Measurements from ENCODE around the gene CCNG2.
"Not testable (repeated sequence)": the region's sequence is repeated elsewhere in the genome, so short reads cannot be mapped to it uniquely, and the experiment has no call there.

CCNG2 gene, protein sequence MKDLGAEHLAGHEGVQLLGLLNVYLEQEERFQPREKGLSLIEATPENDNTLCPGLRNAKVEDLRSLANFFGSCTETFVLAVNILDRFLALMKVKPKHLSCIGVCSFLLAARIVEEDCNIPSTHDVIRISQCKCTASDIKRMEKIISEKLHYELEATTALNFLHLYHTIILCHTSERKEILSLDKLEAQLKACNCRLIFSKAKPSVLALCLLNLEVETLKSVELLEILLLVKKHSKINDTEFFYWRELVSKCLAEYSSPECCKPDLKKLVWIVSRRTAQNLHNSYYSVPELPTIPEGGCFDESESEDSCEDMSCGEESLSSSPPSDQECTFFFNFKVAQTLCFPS

DNA sequence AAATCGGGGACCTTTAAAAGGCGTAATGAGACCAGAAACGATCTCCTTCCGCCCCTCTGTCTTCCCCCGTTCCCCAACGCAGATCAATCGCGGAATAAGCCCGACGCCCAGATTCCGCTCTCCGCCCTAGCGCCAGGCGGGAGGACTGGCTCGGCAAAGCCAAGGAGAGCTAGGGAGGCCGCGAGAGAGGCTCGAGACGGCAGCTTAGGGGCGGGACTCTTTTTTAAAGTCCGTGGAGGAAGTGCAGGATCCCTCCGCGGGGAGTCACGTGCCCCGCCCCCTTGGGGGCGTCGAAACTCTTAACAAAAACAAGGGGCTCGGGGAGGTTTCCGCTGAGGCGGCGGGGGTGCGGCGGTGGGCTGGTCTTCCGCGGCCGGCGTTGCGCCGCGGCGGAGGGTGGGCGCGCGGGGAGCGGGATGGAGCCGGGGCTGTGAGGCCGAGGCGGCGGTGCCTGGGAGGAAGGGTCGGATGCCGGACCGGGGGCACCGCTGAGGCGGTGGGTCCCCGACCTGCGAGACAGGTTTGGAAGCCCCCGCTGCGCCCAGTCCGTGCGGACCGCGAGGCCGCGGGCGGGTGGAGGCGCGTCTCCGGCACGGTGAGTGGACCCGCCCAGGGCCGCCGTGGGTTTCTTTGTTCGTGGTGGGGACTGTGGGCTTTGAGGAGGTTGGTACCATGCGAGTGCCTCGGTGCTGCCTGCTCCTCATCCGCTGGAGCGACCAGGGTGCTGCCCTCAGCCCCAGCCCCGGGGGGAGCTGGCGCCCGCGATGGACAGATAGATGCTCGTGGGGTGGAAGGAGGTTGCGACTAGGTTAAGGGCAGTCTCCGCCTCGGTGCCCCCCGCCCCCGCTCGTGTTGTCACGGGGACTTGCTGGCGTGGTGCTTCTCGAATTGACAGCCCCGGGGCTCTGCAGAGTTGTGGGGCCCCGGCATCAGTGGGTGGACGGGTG is at the start of gene CCNG2:
TSS of gene CCNG2 (plus strand) at position 296 of the 947 bp plus-strand sequence. CDS start 1,326 bp downstream, outside the sequence.
- DNase-seq (ENCODE audit: low read depth), result peak; percentile 63

DNA sequence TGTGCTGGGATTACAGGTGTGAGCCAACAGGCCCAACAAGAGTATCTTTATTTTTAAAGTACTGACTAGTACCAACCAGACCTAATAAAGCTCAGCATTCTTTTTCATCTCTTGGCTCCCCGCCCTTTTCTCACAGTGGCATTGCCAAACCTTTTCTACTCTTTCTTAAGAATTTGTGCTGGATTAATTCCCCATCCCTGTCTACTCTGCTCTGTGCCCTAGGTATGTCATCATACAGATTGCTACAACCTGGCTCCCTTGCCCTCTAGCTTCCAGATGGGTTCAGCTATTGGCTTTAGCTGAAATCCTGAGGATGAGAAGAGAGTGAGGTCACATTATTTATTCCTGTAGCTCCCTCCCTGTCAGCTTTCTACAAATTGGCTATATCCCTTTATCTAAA is 46.3 kb upstream of the CCNG2 start:
- DNase-seq (ENCODE audit: low read depth), result no peak

DNA sequence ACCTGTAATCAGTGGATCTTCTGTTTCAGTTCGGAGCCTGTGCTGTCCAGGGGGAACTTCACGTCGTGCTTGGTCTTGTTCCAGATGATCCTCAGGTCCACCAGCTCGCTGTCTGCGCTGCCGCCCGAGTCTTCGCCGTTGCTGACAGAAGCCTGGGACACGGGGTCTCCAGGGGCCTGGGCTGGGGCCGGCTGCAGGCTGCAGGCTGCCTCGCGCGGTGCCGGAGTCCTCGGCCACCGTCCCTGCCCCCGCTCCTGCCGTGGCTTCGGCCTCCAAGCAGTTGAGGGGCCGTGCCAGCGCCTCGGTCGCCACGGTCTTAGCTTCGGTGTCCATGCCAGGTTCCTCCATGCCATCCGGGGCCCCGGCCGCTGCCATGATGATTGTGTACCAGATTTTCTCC is 43.9 kb upstream of the CCNG2 start:
- no peak for DNase-seq (ENCODE audit: low read depth)

DNA sequence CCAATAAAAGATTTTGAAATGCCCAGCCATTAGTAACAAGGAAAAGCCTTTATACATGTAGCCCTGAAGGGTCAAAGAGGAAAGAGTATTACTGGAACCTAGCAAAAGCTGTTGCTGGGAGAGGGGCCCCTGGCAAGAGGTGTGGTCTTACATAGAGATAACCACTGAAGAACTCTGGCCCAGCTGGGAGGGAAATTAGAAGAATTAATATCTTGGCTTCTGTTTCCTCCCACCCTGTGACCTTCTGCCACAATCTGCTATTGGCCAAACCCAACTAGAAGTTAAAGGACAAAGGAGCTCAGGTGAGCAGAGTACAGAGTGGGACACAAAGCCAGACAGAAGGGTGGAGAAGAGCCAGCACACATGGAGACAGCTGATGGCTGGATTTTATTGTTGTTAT is 39.3 kb upstream of the CCNG2 start:
- no peak for DNase-seq (ENCODE audit: low read depth)

DNA sequence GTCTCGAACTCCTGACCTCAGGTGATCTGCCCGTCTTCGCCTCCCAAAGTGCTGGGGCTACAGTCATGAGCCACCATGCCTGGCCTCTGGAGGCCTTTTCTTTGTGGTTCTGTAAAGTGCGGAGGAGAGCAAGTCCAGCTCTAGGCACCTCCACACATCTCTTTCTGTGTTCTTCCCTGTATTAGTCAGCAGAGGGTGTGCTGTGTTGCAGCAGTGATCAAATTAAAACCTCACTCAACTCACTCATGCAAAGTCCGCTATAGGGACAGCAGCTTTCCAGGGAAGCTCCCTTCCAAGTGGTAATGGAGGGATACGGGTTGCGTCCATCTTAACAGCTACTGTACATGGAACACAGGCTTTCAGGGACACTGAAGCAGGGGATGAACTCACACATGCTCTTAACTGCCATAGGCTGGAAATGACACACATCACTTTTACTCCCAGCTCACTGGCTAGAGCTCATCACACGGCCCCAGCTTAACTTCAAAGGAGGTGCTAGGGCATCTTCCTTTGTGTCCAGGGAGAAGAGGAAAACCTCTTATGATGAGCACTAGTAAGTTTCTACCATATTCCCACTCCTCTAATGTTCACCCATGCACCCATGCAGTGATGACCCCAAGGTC is 36.0 kb upstream of the CCNG2 start:
- DNase-seq (ENCODE audit: low read depth), result no peak

DNA sequence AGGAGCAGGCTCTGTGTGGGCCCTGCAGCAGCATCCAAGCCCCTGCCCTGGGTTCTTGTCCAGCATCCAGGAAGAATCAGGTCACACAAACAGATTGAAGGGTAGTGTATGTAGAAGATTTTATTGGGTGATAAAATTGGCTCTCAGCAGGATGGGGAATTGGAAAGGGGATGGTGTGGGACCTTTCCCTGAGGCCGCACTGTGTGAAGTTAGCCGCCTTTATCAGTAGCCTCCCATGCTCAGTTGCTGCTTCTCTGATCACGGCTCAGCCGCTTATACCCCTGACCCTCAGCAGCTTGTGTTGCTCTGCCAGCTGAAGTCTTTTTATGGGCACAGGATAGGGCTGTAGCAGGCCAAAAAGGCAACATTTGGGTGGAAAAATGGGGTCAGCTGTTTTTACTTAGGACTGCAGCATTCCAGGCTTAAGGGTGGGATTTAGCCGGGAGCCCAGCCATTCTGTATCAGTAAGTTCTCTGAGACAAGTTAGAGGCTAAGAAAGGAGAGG is 35.2 kb upstream of the CCNG2 start:
- DNase-seq (ENCODE audit: low read depth), result no peak

DNA sequence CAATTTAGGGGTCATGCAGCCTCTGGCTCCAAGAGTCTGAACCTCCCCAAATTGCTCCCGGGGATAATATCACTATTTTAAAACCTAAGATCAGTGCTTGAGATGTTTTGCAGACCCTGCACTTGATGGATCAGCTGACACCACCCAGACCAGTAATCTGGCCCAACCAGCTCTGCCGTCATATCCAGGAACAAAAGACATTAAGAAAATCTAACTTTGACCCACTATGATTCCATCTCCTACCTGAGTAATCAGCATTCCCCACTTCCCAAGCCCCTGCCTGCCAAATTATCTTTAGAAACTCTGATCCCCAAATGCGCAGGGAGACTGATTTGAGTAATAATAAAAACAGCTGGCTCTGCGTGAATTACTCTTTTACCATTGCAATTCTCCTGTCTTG is 34.4 kb upstream of the CCNG2 start:
- no peak for DNase-seq (ENCODE audit: low read depth)

DNA sequence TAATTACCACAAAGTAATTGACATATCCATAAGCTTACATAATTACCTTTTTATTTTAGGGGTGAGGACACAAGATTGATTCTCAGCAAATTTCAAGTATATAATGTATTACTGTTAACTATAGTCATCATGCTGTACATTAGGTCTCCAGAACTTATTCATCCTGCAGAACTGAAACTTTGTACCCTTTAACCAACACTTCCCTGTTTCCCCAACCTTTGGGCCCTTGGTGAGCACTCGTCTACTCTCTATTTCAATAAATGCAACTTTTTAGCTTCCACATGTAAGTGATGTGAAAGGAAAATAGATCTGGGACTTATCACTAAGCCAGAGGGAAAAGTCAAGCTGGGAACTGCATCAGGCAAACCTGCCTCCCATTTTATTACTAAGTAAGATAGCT is 33.6 kb upstream of the CCNG2 start:
- DNase-seq (ENCODE audit: low read depth), result no peak

DNA sequence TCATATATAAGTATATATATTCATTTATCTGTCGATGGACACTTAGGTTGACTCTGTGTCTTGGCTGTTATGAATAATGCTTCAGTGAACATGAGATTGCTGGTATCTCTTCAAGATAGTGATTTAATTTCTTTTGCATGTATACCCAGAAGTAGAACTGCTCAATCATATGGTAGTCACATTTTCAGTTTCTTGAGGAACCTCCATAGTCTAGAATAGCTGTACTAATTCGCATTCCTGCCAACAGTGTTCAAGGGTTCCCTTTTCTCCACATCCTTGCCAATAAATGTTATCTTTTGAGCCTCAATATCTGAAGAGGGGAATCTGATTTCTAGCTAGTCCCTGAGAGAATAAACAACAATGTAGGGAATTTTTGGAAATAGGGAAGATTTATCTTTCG is 32.4 kb upstream of the CCNG2 start:
- DNase-seq (ENCODE audit: low read depth), result no peak

DNA sequence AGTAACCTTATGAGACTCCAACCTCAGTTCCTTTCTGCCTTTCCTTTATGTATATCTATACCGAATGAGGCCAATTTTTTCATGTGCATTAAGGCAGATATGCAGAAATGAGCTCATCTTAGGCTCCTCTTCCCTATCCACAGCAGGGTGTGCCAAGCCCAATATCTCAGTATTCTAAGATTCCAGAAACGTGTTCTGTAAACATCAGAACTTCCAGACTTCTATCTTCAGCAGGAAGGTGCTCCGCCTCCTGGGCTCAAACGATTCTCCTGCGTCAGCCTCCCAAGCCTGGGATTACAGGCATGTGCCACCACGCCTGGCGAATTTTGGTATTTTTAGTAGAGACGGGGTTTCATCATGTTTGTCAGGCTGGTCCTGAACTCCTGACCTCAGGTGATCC is 31.0 kb upstream of the CCNG2 start:
- no peak for DNase-seq (ENCODE audit: low read depth)

DNA sequence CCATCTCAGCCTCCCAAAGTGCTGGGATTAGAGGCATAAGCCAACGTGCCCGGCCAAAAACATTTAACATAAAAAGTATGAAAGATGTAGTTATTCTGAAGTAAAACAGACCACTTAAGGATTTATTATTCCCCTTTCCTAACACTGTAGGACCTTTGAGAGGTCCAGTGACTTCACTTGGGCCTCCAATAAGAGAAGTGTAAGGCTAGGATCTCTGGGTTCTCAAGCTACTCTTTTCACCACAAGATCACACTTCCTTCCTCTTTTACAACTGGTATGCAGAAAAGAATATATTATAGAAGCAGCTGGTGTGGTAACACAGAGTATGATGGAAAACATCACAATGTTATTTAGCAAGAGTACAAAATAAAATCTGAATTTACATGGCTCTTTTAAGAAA is 30.2 kb upstream of the CCNG2 start:
- DNase-seq (ENCODE audit: low read depth), result no peak

DNA sequence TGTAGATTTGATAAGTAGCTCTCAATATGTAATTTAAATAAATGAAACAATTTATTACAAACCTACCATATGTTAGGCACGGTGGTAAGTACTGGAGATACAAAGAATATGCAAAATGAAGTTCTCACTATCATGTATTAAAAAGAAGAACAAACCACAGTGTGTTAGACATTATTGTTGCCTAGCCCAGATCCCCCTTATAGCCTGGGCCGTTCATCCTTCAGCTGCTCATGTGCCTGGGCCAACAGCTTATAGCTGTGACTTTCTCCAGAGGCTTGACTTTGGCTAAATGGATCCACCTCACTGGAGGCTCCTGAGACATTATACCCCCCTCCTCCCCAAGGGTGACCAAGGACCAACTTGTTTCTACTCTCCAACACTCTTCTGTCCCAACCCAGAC is 29.8 kb upstream of the CCNG2 start:
- DNase-seq (ENCODE audit: low read depth), result no peak

DNA sequence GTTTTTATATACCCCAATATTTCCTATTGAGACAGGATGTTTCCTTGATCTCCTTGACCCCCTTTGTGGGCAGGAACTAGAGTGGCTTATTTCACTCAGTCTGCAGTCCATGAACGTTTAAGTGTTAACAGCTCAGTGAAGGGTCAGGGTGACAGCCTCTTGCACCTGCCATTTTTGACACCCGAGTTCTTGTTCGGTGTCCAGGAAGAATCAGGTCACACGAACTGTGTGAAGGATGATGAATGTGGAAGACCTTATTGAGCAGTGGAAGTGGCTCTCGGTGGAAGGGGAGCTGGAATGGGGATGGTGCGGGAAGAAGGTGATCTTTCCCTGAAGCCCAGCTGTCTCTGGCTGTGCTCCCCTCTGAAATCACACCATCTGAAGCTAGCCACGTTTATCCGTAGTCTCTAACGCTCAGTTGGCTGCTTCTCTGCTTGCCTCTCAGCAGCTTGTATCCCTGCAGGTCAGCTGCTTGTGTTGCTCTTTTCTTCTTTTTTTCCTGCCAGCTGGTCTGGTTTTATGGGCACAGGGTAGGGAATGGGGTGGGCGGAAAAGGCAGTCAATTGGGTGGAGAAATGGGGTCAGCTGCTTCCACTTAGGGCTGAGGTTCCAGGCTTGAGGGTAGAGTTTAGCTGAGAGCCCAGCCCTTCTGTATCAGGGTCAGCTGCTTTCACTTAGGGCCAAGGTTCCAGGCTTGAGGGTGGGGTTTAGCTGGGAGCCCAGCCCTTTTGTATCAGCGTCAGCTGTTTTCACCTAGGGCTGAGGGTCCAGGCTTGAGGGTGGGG is 29.0 kb upstream of the CCNG2 start:
- no peak for DNase-seq (ENCODE audit: low read depth)

DNA sequence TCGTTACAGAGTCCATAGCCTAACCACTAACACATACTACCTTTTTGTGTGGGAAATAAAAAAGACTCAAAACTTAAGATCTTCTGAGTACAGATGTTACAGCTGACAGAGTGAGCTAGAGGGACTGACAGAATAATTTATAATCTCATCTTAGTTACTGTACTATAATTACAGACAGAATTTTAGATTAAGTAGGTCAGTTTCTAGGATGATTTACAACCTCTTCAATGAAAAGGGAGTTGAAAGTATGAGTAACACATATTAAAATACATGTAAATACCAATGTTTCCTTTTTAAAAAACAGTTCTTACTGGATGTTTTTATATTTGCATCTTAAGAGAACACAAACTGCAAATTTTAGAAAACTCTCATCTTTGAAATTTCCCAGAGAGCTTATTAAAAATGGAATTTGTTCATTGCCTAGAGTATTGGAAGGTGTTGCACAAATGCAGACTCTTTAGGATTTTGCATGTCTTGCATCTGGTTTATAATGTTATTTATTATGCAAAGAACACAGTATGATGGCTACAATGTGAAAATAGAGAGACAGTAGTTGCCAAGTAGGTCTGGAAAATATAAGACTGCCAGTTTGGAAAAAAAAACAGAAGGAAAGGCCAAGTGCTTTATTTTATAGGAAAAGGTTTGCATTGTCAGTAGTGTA is 24.2 kb upstream of the CCNG2 start:
- no peak for DNase-seq (ENCODE audit: low read depth)

DNA sequence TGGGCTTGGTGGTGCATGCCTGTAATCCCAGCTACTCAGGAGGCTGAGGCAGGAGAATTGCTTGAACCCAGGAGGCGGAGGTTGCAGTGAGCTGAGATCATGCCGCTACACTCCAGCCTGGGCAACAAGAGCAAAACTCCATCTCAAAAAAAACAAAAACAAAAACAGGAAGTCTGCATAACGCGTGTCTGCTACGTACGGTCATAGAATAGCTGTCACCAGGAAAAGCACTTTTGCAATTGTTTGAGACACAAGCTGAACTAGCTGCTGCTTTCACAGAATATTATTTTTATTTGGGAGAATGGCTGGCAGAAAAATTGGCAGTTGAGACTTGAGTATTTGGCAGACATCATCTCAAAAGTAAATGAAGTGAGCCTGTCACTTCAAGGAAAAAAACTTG is 19.6 kb upstream of the CCNG2 start:
- not testable (repeated sequence) for DNase-seq (ENCODE audit: low read depth)

DNA sequence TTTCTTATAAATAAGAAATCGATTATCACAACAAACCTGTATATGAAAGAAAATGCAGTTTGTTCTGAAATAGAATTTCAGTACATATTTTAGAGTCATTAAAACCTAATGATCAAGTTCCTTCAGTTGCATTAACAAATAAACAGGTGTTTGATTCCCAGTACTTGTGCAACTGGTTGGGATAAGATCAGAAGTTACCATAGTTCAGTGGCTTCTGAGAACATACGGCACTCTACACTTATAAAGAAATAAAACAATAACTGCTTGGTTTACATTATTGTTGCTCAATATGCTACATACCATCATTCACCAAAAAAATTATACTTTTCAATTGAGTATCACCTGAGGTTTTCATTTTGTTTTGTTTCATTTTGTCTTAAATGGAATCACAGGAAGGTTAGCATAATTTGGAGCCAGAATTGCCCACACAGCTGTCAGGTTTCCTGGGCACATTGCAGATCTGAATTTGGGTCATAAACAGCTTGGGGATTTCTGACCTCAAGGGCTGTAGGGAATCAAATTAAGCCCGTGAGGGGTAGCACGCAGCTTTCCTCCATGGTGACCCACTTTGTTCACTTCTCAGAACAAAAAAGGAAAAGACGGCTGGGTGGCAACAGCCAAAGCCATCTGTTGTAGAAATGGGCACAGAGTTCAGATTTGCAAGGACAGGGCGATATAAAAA is 14.9 kb upstream of the CCNG2 start:
- DNase-seq (ENCODE audit: low read depth), result no peak

DNA sequence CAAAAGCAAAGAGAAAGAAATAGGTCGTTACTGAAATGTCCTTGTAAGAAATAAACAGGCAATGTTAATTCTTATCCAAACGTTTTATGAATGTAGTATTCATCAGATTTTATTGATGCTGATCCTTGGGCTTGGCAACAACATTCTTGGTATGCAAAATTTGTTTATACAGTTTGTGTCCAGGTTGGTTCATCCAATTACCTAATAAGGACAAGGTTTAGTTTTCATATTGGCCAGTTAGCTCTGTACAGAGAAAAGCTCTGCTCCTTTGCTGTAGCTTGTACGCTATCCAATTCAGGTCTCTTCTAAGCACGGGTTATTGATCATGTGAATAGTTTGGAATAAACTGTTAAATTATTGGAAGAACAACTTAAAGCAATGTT is 14.4 kb upstream of the CCNG2 start:
- DNase-seq (ENCODE audit: low read depth), result no peak

DNA sequence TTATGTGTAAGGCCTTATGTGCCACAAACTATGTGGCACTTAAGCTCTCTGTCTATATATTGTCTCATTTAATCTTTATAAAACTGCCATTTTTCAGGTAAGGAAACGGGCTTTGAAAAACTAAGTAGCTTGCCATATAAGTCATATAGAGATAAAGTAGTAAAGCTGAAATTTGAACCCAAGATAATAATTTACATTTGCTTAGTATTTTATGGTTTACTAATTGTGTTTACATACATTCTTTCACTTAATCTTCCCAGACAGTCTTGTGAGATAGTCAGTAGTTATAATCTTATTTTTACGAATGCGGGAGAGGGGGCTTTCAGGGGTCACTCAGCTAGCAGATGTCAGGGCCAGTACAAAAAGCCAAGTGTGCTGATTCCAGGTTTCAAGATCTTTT is 13.9 kb upstream of the CCNG2 start:
- DNase-seq (ENCODE audit: low read depth), result no peak

DNA sequence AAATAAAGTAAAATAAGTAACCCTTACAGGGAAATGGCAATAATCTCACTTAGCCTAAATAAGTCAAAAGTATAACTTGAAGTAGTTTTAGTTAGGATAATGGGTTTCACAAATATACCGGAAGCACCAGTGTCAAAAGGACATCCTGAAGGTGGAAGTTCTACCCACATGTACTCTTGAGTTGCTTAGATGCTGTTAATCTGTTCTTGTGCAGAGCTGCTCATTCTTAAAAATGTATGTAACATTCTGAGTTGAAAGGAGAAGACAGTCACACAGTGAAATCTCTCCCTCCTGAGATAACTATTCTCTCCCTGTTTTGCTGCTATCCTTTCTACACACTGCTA is 11.2 kb upstream of the CCNG2 start:
- no peak for DNase-seq (ENCODE audit: low read depth)

DNA sequence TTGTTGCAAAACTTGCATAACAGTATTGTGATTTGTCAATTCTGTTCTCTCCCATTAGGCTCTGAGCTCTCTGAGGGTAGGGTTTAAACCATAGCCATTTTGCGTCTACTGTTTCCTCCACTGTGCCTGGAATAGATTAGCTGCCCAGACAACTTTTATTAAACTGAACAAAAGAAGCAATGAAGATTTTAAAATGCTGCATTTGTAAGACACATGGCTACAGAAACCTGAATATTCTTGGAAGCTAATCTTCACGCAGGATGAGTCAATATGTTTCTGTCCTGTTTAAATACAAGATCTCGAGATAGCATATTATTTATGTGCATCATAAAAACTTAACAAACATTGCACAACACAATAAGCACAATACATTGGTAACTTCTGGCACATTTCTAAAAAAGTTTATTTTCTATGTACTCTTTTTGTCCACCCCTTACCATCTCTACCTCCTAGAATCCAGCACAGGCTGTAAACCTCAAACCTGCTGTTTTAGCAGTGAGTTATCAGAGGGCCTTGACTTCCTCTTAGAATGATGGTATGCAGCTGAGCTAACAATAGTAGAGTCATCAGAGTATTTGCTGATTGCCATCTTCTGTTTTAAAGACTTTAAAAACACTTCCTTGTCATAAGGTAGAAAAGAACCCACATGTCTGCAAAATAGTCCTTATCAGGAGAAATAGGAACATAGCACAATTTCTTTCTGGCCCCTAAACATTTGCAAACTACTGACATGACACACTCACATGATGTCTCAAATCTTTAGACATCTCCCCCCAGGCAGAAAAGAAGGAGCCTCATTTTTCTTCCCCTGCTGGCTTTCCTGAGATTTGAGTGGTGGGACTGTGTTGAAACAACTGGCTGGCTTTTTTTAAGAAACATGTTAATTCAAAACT is 10.6 kb upstream of the CCNG2 start:
- no peak for DNase-seq (ENCODE audit: low read depth)
